GM19324 (cell line): ENCODE measurements around the gene RAB11FIP4.

Experiments used
- ATAC-seq: cut with Tn5 transposase; IDR thresholded peaks from one replicate; pipeline ENCODE4 v1.9.1; 2021; ENCODE audit warnings: mild to moderate bottlenecking, moderate library complexity; ENCODE audit not compliant: unreplicated experiment, low FRiP score

RAB11FIP4 gene

DNA sequence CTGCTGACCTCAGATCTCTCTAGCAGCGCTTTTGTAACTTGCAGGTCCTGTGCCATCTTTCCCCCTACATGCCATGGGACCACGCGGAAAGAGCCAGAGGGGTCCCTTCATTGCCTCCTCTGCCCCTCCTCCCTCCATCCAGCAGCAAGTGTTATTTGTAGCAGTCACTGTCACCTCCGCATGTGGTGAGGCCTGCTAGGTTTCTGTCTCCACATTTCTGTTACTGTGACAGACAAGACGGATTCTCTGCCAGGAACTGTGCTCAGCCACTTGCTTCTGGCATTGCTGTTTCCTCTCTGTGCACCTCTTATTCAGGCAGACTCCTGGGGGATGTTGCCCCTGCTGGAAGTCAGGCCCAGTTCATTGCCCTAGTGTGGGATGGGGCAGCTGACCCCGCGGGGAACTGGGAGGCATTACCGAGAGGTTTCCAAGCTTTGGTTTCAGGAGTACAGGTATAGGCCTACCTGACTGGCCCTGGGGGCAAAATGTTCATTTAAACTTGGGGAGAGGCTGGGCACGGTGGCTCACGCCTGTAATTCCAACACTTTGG is 61.2 kb downstream of the RAB11FIP4 start:
- ATAC-seq, result no peak

- no peak for ATAC-seq
Observed at GRCh38 chr17:31453896-31454295, 62.4 kb downstream of the RAB11FIP4 start.

DNA sequence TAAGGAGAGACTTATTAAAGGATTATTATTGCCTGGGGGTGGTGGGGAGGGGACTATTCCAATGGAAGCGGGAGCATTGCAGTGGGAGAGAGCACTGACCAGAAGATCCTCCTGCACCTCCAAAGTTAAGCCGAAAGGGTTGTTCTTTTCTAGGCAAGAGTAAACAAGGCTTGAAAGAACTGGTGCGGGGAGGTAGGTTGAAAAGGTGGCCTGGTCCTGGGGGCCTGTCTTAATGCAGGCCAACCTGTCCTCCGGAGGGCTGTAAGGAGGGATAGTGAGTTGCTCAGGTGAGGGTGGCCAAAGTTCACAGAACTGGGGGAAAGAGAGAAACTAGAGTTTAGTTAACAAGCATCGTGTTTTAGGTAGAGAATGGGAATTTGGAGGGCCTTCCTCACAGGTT is 65.3 kb downstream of the RAB11FIP4 start:
- no peak for ATAC-seq

- no peak for ATAC-seq
Observed at GRCh38 chr17:31457391-31458234, 66.1 kb downstream of the RAB11FIP4 start.

GRCh38 chr17:31458829-31459228 is 67.4 kb downstream of the RAB11FIP4 start:
- ATAC-seq, result no peak

- no peak for ATAC-seq
Observed at GRCh38 chr17:31459716-31460115, 68.2 kb downstream of the RAB11FIP4 start.

- ATAC-seq, result no peak
Observed at GRCh38 chr17:31460226-31460721, 68.8 kb downstream of the RAB11FIP4 start.

- ATAC-seq, result no peak
Observed at GRCh38 chr17:31461227-31461810, 69.8 kb downstream of the RAB11FIP4 start.

- no peak for ATAC-seq
Observed at GRCh38 chr17:31462261-31462660, 70.8 kb downstream of the RAB11FIP4 start.

- ATAC-seq, result no peak
Observed at GRCh38 chr17:31466096-31466760, 74.8 kb downstream of the RAB11FIP4 start.

DNA sequence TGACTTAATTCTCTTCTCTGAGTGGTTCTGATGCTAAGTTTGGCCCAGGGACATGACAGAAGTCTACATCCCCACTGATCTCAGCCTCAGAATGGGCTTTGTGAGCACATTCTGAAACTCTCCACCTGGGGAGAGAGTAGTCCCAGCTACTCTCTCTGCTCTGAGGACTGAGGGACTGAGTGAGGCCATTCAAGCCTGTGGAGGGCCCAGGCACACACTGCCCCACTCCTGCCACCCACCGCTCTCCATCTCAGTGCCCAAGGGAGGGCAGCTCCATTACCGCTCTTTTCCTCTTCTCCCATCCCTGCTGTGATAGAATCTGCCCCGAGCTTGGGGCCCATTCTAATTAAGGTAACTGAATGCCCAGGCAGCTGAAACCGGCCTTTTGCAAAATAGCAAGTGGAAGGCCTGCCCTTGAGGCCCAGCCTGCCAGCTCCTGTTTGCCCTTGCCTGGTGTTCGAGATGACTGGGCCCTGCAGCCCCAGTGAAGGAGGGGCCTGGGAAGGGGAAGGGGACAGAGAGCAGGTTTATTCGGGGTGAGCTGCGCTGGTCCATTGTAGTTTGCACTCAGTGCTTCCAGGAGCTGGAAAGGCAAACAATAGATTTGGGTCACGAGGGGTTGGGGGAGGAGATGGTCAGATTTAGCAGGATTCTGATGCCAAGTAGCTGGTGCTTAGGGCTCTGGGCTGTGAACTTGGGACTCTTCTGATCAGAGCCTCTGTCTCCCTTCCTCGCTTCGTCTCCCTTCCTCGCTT is 76.2 kb downstream of the RAB11FIP4 start:
- no peak for ATAC-seq

GRCh38 chr17:31469959-31470358 is 78.5 kb downstream of the RAB11FIP4 start:
- no peak for ATAC-seq

DNA sequence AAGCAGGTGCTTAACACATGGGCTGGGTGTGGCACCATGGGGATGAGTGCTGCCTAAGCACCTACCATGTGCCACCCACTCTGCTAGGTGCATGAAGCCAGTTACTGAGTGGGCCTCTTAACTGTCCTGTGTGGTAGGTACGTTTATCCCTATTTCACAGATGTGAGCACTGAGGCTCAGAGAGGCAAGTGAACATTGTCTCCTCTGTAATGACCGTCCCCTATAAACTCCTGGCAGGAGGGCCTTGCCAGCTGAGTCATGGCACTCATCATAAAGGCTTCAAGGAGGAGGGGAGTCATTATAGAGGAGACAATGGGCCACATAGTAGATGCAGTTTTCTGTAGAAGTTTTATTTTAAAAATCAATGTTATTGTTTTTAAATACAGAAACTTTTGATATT is 79.1 kb downstream of the RAB11FIP4 start:
- ATAC-seq, result no peak

GRCh38 chr17:31472137-31472536 is 80.7 kb downstream of the RAB11FIP4 start:
- ATAC-seq, result no peak

DNA sequence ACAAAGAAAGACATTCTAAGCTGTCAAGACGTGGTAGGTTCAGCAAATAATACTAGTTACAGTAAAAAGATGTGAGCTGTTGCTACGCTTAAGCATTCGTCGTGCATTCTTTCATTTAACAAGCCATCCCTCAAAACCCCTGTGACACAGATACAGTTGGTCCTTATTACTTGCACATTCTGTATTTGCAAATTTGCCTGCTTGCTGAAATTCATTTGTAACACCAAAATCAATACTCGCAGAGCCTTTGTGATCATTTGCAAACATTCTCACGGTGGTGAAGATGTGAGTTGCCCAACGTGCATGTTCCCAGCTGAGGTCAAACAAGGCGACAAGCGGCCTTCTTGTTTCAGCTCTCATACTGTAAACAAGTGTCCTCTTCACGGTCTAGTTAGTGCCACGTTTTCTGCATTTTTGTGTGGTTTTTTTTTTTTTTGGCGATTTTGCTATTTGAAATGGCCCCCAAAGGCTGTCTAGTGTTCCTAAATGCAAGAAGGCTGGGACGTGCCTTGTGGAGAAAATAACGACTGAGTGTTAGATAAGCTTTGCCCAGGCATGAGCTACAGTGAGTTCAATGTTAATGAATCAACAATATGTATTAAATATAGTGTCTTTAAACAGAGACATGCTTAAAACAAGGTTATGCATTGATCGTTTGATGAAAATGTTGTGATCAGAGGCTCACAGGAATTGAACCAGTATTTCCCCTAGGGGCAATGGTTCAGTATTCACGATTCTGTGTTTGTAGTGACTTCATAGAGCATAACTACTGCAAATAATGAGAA is 84.1 kb downstream of the RAB11FIP4 start:
- ATAC-seq, result no peak

DNA sequence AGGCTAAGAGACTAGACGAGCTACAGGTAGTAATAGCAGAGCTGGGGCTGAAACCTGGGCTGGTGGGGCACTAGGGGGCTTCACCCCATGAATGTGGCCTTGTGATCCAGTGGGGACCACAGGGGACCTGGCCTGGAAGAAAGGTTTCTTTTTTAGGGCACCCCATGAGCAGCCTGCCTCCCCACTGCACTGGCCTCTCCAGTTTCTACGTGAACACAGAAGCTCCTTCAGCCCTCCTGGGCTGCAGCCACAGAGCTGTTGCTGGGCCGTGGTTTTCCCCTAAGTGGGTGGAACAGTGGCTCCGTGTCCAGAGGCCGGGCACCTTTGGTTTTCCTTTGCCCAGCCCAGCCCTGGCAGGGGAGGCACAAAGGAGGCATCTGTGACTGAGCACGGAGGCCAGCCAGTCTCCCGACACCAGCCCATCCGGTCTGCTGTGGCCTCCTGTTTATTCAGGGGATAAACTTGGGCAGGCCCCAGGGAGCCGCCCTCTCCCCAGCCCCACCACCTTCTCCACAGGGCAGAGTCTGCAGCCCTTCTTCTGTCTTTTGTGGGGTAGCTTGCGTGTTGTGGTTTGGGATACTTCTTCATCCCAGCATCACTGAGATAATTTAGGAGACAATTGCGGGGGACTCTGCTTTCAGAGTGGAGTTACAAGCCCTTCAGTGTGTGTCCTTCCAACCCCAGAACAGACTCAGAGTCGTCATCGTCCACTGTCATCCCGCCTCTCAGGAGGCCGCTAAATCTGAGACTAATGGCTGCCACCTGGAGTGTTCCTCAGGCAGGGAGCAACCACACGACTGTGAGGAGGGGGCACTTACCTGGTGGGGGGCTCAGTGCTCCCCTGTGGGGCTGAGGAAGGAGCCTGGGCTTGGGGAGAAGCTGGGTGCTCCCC is 85.3 kb downstream of the RAB11FIP4 start:
- no peak for ATAC-seq

DNA sequence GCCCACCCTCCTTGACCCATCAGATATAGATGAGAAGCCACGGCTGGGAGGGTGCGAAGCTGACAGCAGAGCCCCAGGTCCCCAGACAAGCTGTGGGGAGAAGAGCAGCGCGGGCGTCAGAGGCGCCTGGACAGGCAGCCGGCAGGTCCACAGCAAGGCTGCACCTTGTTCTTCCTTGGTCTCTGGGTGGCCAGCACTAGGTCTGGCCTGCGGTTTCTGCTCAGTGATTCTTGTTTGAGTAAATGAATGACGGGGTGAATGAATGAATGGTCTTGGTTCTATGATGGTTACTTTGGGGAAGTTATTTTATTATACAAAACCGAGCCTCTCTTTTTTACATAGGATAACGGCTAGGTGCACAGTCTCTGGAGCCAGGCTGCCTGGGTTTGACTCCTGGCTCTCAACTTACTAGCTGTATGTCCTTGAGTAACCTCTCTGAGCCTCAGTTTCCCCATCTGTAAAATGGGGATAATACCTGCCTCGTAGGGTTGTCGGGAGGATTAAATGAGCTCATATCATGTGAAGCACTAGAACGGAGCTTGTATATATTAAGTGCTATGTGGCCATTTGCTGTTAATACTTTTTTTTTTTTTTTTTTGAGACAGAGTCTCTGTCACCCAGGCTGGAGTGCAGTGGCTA is 86.1 kb downstream of the RAB11FIP4 start:
- ATAC-seq, result no peak

- ATAC-seq, result no peak
Observed at GRCh38 chr17:31479062-31479408, 87.6 kb downstream of the RAB11FIP4 start.
